GM19372 (cell line): Measurements from ENCODE around the gene ZNF366.

Source experiments
- ATAC-seq: cut with Tn5 transposase; IDR thresholded peaks from one replicate; pipeline ENCODE4 v1.9.1; 2021; ENCODE audit warnings: mild to moderate bottlenecking, low read depth, moderate library complexity; ENCODE audit not compliant: unreplicated experiment

ZNF366 gene

GRCh38 chr5:72470826-72471225 lies 36.4 kb downstream of the ZNF366 start:
- no peak for ATAC-seq

GRCh38 chr5:72468606-72469005 lies 38.6 kb downstream of the ZNF366 start:
- no peak for ATAC-seq

- ATAC-seq = no peak
These were observed 39.2 kb downstream of the ZNF366 start for GRCh38 chr5:72468024-72468423.

GRCh38 chr5:72467461-72467860 lies 39.7 kb downstream of the ZNF366 start:
- no peak for ATAC-seq

- ATAC-seq = peak; percentile 64
These were observed 41.3 kb downstream of the ZNF366 start for GRCh38 chr5:72465601-72466563.

GRCh38 chr5:72465066-72465465 lies 42.1 kb downstream of the ZNF366 start:
- peak; percentile 39 for ATAC-seq

- no peak for ATAC-seq
These were observed 43.1 kb downstream of the ZNF366 start for GRCh38 chr5:72464071-72464470.

GRCh38 chr5:72463449-72464052 lies 43.7 kb downstream of the ZNF366 start:
- no peak for ATAC-seq

GRCh38 chr5:72460413-72460812 lies 46.8 kb downstream of the ZNF366 start:
- ATAC-seq = no peak

- ATAC-seq = no peak
These were observed 47.3 kb downstream of the ZNF366 start for GRCh38 chr5:72459913-72460312.

GRCh38 chr5:72459089-72459661 lies 48.0 kb downstream of the ZNF366 start:
- no peak for ATAC-seq

GRCh38 chr5:72458407-72458806 lies 48.8 kb downstream of the ZNF366 start:
- ATAC-seq = no peak

- no peak for ATAC-seq
These were observed 49.7 kb downstream of the ZNF366 start for GRCh38 chr5:72457491-72457890.

GRCh38 chr5:72456391-72457074 lies 50.7 kb downstream of the ZNF366 start:
- ATAC-seq = no peak

GRCh38 chr5:72455476-72455875 lies 51.7 kb downstream of the ZNF366 start:
- no peak for ATAC-seq

GRCh38 chr5:72454996-72455395 lies 52.2 kb downstream of the ZNF366 start:
- ATAC-seq = no peak

- no peak for ATAC-seq
These were observed 53.9 kb downstream of the ZNF366 start for GRCh38 chr5:72453246-72453775.

GRCh38 chr5:72452515-72453245 lies 54.5 kb downstream of the ZNF366 start:
- no peak for ATAC-seq

- ATAC-seq = peak; percentile 72
These were observed 55.3 kb downstream of the ZNF366 start for GRCh38 chr5:72451741-72452505.
